Stimulated activated CD4-positive, alpha-beta T cell treated with anti-CD3 and anti-CD28 coated beads, Interleukin-1b, Interleukin-23, amount 100 ng/mL, for 4 hours (primary cell): ENCODE results near the gene GLCCI1.

ENCODE experiments used
- DNase-seq, 2 donors: peaks; one replicate each; pipeline ENCODE4 v3.0.0-alpha.2; 2020; ENCODE audit warnings: low read depth in 2 of 2

The GLCCI1 gene

DNA sequence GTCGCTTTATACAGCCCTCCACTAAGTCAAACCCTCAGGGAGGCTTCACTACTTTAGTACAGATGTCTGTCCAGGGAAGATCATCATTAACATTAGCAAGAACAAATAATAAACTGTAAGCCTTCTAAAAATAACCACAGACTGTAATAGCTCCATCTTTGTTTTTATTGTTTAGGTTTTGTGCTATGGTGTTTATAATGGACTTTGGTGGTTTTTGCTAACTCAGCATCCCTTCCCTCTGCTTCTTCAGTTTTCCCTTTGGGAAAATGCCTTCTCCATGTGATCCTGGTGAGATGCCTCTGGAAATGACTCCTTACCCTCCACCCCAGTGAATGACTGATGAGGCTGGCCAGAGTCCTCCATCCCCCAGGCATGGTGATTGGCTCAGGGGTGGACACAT is 162.1 kb downstream of the GLCCI1 start:
- no peak for DNase-seq

- DNase-seq: no peak
Observed at GRCh38 chr7:8131694-8132605, 163.4 kb downstream of the GLCCI1 start.

- no peak for DNase-seq
Observed at GRCh38 chr7:8133188-8133848, 164.7 kb downstream of the GLCCI1 start.

- DNase-seq: no peak
Observed at GRCh38 chr7:8134089-8134733, 165.6 kb downstream of the GLCCI1 start.

DNA sequence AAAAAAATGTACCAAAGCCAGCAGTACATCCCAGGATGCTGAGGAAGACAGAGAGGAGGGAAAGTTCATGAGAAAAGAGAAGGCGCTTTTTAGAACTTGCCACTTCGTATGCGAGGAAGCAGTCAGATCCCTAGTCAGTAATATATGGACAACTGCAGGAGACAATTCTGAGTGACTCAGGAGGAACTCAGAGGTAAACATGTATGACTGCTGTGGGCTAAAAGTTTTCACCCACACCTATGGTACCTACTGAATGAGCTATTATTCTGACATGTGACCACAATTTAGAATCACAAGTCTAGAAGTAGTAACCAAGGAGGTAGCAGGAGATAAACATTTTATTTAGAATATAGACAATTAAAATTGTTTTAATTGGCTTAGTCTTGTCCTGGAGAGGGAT is 166.8 kb downstream of the GLCCI1 start:
- DNase-seq: no peak

DNA sequence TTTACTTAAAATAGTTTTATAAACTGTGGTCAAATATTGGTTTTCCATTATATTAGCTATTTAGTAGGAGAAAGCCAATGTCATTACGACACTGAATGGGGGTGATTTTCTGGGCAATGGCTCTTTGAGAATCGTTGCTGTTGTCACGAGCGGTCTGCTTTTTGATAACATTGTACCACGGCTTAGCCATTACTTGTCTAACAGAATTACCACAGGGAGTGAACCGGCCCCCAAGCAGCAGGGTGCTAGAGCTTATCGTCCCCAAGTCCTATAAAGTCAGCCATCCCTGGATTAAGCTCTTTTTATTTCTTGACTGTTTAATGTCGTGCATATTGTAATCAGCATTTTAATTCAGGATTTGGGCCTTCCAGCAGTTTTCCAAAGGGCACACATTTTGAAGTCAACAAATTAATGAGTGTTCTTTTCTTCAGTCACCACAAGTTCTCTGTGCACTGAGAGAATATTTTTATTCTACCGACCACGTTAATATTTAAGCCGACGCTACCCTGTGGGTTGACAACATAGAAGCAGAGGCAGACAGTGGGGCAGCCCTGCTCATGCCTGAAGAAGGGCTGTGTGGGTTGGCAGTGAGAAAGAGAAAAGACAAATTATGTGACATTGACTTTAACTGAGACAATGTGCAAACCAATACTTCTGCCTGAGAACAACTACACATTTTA is 167.6 kb downstream of the GLCCI1 start:
- no peak for DNase-seq
